Osteoblast (primary cell): ENCODE results near the gene UQCRHL. TPM values are rescaled to one million over a fixed set of nuclear protein-coding genes. Genes with fewer than 3 reads are reported as not detected.

Experiments
- DNase-seq: peaks from one replicate; pipeline ENCODE4 v3.0.0; 2011; ENCODE audit warnings: low spot score, mixed read lengths; ENCODE audit not compliant: insufficient read length; ENCODE audit errors: missing footprints
- H2AFZ ChIP-seq: 2 replicates; pipeline ENCODE4 v1.6.0; 2011; ENCODE audit warnings: mild to moderate bottlenecking, low read length
- H3K27ac ChIP-seq: 2 replicates; pipeline ENCODE4 v1.5.1; 2011; ENCODE audit warnings: mild to moderate bottlenecking, low read depth, low read length, moderate library complexity
- H3K27me3 ChIP-seq: 2 replicates; pipeline ENCODE4 v1.6.0; 2012; ENCODE audit warnings: mild to moderate bottlenecking, control low read depth, inconsistent platforms, low read length, moderate library complexity; ENCODE audit not compliant: insufficient read depth
- H3K36me3 ChIP-seq: 2 replicates; pipeline ENCODE4 v1.5.1; 2011; ENCODE audit warnings: mild to moderate bottlenecking, low read length, control low read depth, moderate library complexity; ENCODE audit not compliant: insufficient read depth
- H3K4me1 ChIP-seq: 2 replicates; pipeline ENCODE4 v1.5.1; 2011; ENCODE audit warnings: mild to moderate bottlenecking, low read length, control low read depth, moderate library complexity; ENCODE audit not compliant: insufficient read depth
- H3K4me2 ChIP-seq: 2 replicates; pipeline ENCODE4 v1.6.0; 2011; ENCODE audit warnings: mild to moderate bottlenecking, low read length; ENCODE audit not compliant: insufficient read depth
- H3K4me3 ChIP-seq: fragments of 200-600 bp; sonication (generic); 3 replicates; pipeline ENCODE4 v1.5.1; 2012; ENCODE audit warnings: mild to moderate bottlenecking, low read length, inconsistent platforms; ENCODE audit not compliant: insufficient read depth
- H3K79me2 ChIP-seq: 2 replicates; pipeline ENCODE4 v1.6.0; 2012; ENCODE audit warnings: mild to moderate bottlenecking, low read length, control low read depth, inconsistent platforms; ENCODE audit not compliant: insufficient read depth
- H3K9me3 ChIP-seq: 2 replicates; pipeline ENCODE4 v1.5.1; 2011; ENCODE audit warnings: low read depth, low read length, control low read depth
- H4K20me1 ChIP-seq: 2 replicates; pipeline ENCODE4 v1.6.0; 2012; ENCODE audit warnings: mild to moderate bottlenecking, low read length, control low read depth; ENCODE audit not compliant: insufficient read depth
- CTCF ChIP-seq: IDR thresholded peaks from 2 replicates; pipeline ENCODE4 v1.5.1; 2011; ENCODE audit warnings: mild to moderate bottlenecking, low read depth, low read length, moderate library complexity; ENCODE audit errors: extremely low read depth
- total RNA-seq: library from RNA; depleted of rRNA; stranded (reverse); fragments of >200 nt; gene quantifications from 2 replicates; pipeline ENCODE4 v1.2.3, GENCODE V29; 2012

UQCRHL gene
- total RNA-seq, 1 donor: 1.1 TPM

- Histone ChIP-seq H3K27ac (peak overlapping the region; percentile 76), H3K4me2 (peak overlapping the region; percentile 88), H3K4me1 (peaks cover 35% of the 10 kb centered on the region), H3K27me3 (no peaks in the 10 kb centered on the region), H3K36me3 (peaks cover 4% of the 10 kb centered on the region), H4K20me1 (peaks cover 15% of the 10 kb centered on the region), H3K4me3 (peak overlapping the region; percentile 83), H3K9me3 (no peaks in the 10 kb centered on the region), H2AFZ (peak overlapping the region; percentile 35), H3K79me2 (peaks cover 40% of the 10 kb centered on the region)
- no peak for TF ChIP-seq CTCF
- peak; percentile 95 for DNase-seq
These were observed 48.3 kb downstream of the UQCRHL start for GRCh38 chr1:15758953-15759661.

- Histone ChIP-seq H3K27me3 (no peaks in the 10 kb centered on the region), H3K4me2 (peak within 1 kb of the TSS; percentile 88), H3K79me2 (peaks cover 36% of the 10 kb centered on the region), H3K9me3 (no peaks in the 10 kb centered on the region), H4K20me1 (peaks cover 14% of the 10 kb centered on the region), H3K27ac (peak within 1 kb of the TSS; percentile 76), H3K4me3 (peak within 1 kb of the TSS; percentile 83), H2AFZ (peak within 1 kb of the TSS; percentile 56), H3K36me3 (peaks cover 3% of the 10 kb centered on the region), H3K4me1 (peaks cover 35% of the 10 kb centered on the region)
- TF ChIP-seq CTCF: no peak
- peak; percentile 81 for DNase-seq
These were observed 49.0 kb downstream of the UQCRHL start, which contains the start of gene FBLIM1 for GRCh38 chr1:15758343-15758931. Gene FBLIM1, plus strand, starts transcription at chr1:15758795. Its CDS starts 6,189 bp downstream, at chr1:15764984.

DNA sequence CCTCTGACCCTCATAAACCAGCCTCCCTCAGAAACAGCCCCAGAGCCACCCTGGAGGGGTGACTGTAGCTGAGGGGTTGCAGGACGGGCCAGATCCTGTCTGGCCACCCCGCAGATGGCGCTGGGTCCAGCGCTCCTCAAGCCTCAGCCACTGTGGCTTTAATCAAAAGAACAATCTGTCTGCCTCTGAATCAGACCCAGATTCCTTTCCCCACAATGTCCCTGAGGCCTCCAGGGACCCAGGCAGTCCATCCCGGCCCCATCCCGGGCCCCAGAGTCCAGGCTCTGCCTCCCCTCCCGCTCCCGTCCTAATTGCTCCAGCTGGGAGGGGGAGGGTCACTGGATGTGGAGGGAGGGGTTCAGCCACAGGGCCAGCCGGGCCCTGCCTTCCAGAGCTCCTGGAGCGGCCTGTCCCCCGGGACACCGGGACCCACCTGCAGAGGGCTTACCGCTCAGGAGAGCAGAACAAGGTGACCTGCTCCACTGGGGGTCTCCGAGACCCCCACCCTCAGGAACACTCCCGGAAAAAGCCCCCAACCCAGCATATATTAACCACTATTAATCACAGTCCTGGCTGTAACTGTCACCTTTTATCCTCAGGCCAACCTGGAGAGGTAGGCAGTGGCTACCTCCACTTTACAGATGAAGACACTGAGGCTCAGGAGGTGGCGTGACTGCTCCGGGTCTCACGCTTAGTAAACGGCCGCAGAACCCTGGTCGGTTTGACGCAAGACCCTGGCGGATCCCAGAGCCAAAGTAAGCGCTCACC lies 49.7 kb downstream of the UQCRHL start:
- Histone ChIP-seq H3K4me1 (peaks cover 35% of the 10 kb centered on the region), H3K36me3 (peaks cover 3% of the 10 kb centered on the region), H4K20me1 (peaks cover 12% of the 10 kb centered on the region), H2AFZ (peak overlapping the region; percentile 56), H3K79me2 (peaks cover 34% of the 10 kb centered on the region), H3K4me3 (peak overlapping the region; percentile 83), H3K27me3 (no peaks in the 10 kb centered on the region), H3K9me3 (no peaks in the 10 kb centered on the region), H3K4me2 (peak overlapping the region; percentile 84), H3K27ac (no peak overlapping the region)
- peak; percentile 86 for DNase-seq
- TF ChIP-seq CTCF: no peak

Other genes with a start within 250 kb of the UQCRHL start
- 2.2 and 2.7 TPM in 2 replicates for gene AGMAT, start 222.6 kb downstream of the UQCRHL start, total RNA-seq
- 29.3 and 29.5 TPM in 2 replicates for gene DDI2, start 190.2 kb downstream of the UQCRHL start, total RNA-seq
- 123 and 132 TPM in 2 replicates for gene PLEKHM2, start 123.3 kb downstream of the UQCRHL start, total RNA-seq
- gene SLC25A34, start 71.4 kb downstream of the UQCRHL start, total RNA-seq: 1.4 and 1.5 TPM in 2 replicates
- not detected in 2 replicates for gene TMEM82, start 65.2 kb downstream of the UQCRHL start, total RNA-seq
- gene FBLIM1, start 48.9 kb downstream of the UQCRHL start, total RNA-seq: 108 and 121 TPM in 2 replicates
- gene SPEN, start 40.1 kb upstream of the UQCRHL start, total RNA-seq: 21.0 and 24.8 TPM in 2 replicates
- 25.0 and 29.7 TPM in 2 replicates for gene ZBTB17, start 168.5 kb upstream of the UQCRHL start, total RNA-seq
- gene SRARP, start 196.6 kb upstream of the UQCRHL start, total RNA-seq: not detected in 2 replicates
- 4.1 and 6.9 TPM in 2 replicates for gene HSPB7, start 210.4 kb upstream of the UQCRHL start, total RNA-seq
- not detected in 2 replicates for gene CLCNKA, start 214.4 kb upstream of the UQCRHL start, total RNA-seq
- gene CLCNKB, start 236.1 kb upstream of the UQCRHL start, total RNA-seq: 0.29 and 0.36 TPM in 2 replicates